HG03135 (cell line): ENCODE results near the gene HPCAL1.

Source experiments
- ATAC-seq: cut with Tn5 transposase; IDR thresholded peaks from one replicate; pipeline ENCODE4 v1.9.1; 2021; ENCODE audit warnings: mild to moderate bottlenecking, moderate library complexity; ENCODE audit not compliant: unreplicated experiment

HPCAL1 gene

DNA sequence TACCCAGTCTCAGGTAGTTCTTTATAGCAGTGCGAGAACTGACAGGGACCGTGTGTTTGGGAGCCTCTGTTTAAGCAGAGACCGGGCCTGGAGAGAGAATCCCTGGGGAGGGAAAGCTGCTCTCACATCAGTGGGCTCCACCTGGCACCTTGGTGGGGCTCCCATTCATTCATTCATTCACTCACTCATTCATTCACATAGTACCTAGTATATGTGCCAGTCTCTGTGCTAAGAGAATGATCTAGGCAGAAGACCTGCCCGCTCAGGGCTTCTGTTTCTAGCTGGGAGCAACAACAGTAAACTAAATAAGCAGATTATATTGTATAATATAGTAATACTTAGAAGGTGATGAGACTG, 17.8 kb downstream of the HPCAL1 start:
- no peak for ATAC-seq

- no peak for ATAC-seq
Measured at GRCh38 chr2:10320933-10321332, 18.2 kb downstream of the HPCAL1 start.

DNA sequence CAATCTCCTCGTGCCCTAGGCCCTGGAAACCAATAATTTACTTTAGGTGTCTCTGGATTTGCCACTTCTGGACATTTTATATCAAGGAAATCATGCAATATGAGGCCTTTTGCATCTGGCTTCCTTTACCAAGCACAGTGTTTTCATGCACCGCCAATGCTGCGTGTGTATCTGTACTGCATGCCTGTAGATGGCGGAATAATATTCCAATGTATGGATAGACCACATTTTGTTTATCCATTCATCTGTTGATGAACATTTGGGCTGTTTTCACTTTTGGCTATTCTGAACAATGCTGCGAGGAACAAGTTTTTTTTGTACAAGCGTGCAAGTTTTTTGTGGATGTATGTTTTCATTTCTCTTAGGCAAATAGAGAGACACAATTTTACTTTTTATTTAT, 18.9 kb downstream of the HPCAL1 start:
- no peak for ATAC-seq

GRCh38 chr2:10322481-10322880, 19.8 kb downstream of the HPCAL1 start:
- no peak for ATAC-seq

DNA sequence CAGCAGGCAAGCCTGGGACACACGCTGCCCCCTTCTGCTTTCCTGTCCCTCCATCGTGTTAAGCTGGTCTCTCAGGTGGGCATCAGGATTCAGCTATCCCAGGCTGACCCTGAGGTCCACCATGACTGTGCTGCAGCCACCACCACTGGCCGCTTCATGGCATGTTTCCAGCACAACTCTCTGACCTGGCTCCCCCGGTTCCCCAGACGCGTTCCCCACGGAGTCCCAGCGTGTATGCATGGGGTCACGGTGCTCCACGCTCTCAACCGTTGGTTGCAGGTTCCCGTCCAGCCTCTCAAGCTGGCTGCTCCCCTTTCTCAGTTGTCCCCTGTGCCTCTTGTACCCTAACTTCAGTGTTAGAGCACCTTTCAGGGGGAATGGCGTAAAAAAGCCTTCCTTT, 20.3 kb downstream of the HPCAL1 start:
- no peak for ATAC-seq

GRCh38 chr2:10323535-10323934, 20.8 kb downstream of the HPCAL1 start:
- ATAC-seq = no peak

- no peak for ATAC-seq
Measured at GRCh38 chr2:10324095-10324832, 21.6 kb downstream of the HPCAL1 start.

GRCh38 chr2:10325278-10326145, 22.8 kb downstream of the HPCAL1 start:
- no peak for ATAC-seq

DNA sequence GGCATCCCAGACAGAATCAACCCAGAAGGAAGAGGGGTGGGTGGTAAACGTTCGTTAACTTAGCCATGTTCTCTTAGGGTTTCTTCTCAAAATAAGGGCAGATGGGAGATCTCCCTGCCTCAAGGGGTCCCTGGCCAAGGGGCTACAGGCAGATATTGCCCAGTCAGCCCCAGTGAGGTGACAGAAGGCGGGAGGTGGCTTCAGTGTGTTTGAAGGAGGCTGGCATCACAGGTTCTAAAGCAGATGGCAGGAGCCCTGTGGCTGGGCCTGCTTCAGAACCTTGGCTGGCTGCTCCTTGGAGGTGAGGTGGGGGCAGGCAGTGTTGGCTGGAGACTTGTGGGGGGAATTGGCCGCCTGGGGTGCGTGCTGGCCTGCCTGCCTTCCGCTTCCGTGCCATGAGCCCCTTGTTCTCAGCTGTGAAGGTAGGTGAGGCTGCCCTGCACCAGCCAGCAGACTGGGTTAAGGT, 23.5 kb downstream of the HPCAL1 start:
- no peak for ATAC-seq

GRCh38 chr2:10326707-10327594, 24.2 kb downstream of the HPCAL1 start:
- ATAC-seq = no peak

DNA sequence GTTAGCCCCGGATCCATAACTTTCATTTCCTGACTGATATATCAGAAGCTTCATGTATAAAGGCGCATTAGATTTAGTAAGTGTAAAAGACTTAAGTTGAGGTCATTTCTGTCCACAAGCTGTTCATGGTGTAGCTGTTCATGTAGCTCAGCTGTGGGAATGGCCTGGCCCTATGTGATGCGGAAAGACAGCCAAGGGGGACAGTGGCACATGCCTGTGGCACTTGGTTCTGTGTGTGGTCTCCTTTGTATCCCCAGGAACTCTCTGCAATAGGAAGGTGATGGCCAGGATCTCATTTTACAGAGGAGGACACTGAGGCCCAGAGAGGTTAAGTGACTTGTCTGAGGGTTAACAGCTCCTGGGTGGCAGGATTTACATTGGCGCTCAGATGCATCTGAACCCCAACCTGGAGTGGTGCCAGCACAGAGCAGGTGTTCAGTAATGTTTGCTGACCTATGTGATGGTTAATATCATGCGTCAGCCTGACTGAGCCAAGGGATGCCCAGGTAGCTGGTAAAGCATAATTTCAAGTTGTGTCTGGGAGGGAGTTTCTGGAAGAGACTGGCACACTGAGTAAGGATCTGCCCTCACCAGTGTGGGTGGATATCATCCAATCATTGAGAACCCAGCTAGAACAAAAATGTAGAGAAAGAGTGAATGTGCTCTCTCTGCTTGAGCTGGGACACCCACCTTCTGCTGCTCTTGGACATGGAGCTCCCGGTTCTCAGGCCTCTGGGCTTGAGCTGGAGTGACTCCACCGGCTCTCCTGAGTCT, 25.4 kb downstream of the HPCAL1 start:
- ATAC-seq = no peak

GRCh38 chr2:10328670-10329579, 26.2 kb downstream of the HPCAL1 start:
- no peak for ATAC-seq

- no peak for ATAC-seq
Measured at GRCh38 chr2:10329580-10329879, 26.8 kb downstream of the HPCAL1 start.

DNA sequence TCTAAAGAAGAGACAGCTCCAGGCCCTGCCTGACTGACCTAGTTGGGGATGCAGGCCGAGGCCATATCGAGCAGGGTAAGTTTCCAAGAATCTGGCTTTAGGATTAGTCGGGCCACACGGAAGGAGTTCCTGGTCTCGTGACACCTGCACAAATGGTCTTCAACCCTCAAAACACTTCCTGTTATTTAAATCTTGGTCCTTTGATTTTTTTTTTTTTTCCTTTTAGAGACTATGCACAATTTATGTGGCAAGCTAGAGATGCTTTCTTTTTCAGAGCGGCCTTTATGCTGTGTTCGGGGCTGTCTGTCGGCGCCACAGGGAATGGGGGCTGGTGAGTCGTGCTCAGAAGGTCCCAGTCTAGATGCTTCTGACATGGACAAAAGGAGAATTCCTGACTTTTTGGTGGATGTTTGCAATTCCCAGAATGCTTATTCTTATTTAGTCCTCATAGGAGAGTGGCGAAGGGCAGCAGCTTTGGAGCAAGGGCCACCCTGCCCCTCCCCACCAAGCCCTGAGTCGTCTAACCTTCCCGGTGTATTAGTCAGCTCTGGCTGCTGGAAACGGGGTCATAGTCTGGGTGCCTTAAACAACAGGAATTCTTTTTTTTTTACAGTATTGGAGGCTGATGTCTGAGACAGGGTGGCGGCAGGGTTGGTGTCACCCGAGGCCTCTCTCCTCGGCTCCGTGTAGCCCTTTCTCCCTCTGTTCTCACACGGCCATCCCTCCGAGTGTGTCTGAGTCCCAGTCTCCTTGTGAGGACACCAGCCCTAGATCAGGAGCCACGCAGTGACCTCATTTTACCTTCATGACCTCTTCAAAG, 27.4 kb downstream of the HPCAL1 start:
- no peak for ATAC-seq

DNA sequence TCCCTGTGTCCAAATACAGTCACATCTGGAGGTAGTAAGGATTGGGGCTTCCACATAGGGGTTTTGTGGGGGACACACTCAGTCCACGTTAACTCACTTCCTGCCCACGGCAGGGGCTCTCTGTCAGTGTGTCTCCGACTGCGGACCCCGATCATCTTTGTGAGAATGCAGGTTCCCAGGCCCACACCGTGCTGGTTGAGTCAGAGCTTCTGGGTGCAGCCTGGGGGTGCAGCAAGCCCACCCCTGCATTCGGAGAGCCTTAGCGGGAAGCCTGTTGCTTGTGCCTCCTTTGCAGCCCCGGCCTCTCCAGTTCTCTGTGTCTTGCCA, 28.0 kb downstream of the HPCAL1 start:
- no peak for ATAC-seq

- no peak for ATAC-seq
Measured at GRCh38 chr2:10331027-10331701, 28.5 kb downstream of the HPCAL1 start.

- no peak for ATAC-seq
Measured at GRCh38 chr2:10331702-10332401, 29.1 kb downstream of the HPCAL1 start.
